T-helper 22 cell (primary cell): ENCODE results near the gene BSND.

Experiments used
- DNase-seq: peaks from one replicate; pipeline ENCODE4 v3.0.0-alpha.2; 2020; ENCODE audit warnings: low read depth

Gene BSND

GRCh38 chr1:55046871-55047270 is 48.1 kb downstream of the BSND start:
- no peak for DNase-seq

GRCh38 chr1:55047611-55048010 is 48.9 kb downstream of the BSND start:
- no peak for DNase-seq

GRCh38 chr1:55048453-55049270 is 49.9 kb downstream of the BSND start:
- no peak for DNase-seq

- no peak for DNase-seq
Measured at GRCh38 chr1:55049271-55049913, 50.7 kb downstream of the BSND start.

- DNase-seq = no peak
Measured at GRCh38 chr1:55049914-55050278, 51.2 kb downstream of the BSND start.

- no peak for DNase-seq
Measured at GRCh38 chr1:55050283-55050682, 51.5 kb downstream of the BSND start.

- no peak for DNase-seq
Measured at GRCh38 chr1:55051169-55051568, 52.4 kb downstream of the BSND start.

GRCh38 chr1:55051621-55052020 is 52.9 kb downstream of the BSND start:
- DNase-seq = no peak

- no peak for DNase-seq
Measured at GRCh38 chr1:55052221-55053142, 53.7 kb downstream of the BSND start.

GRCh38 chr1:55053265-55053954 is 54.7 kb downstream of the BSND start:
- no peak for DNase-seq

- DNase-seq = no peak
Measured at GRCh38 chr1:55054396-55054795, 55.7 kb downstream of the BSND start.

GRCh38 chr1:55055084-55055882 is 56.5 kb downstream of the BSND start:
- DNase-seq = no peak

- DNase-seq = no peak
Measured at GRCh38 chr1:55055951-55056631, 57.4 kb downstream of the BSND start.

- no peak for DNase-seq
Measured at GRCh38 chr1:55056632-55056992, 57.9 kb downstream of the BSND start.

GRCh38 chr1:55057270-55057955 is 58.7 kb downstream of the BSND start:
- no peak for DNase-seq

GRCh38 chr1:55057956-55058298 is 59.2 kb downstream of the BSND start:
- DNase-seq = no peak

- DNase-seq = no peak
Measured at GRCh38 chr1:55059302-55060132, 60.8 kb downstream of the BSND start.

- DNase-seq = no peak
Measured at GRCh38 chr1:55060133-55060999, 61.6 kb downstream of the BSND start.
